ENCODE data around the gene SLIT3. TPM values are rescaled to one million over a fixed set of nuclear protein-coding genes. Genes with fewer than 3 reads are reported as not detected.
A peak's percentile ranks its signal among the peaks of the same experiment; 100 is the strongest.

Gene SLIT3
- total RNA-seq, 3 donors from 2014 or later (not counting 1 experiment from before 2014, with no cell fraction given) = 0.34 to 0.80 TPM; not detected in 1

- H3K9me3 Mint-ChIP-seq = no peaks in the 10 kb centered on the region
- WGBS (ENCODE audit: insufficient coverage) = 24% methylated on average over 11 of the region's 11 CpGs
- H3K4me1 Mint-ChIP-seq = peaks cover 5% of the 10 kb centered on the region in 2 donors
- ATAC-seq (peak in 1 of 3 donors; percentile 32), DNase-seq (no peak)
- H3K27ac Mint-ChIP-seq = no peak overlapping the region
- no peaks in the 10 kb centered on the region for H3K36me3 Mint-ChIP-seq
- H3K36me3 ChIP-seq (ENCODE audit: control insufficient read depth, insufficient read depth, low read length) = no peaks in the 10 kb centered on the region
- intact Hi-C loops (cut with micrococcal nuclease) = no loop called here
- no peaks in the 10 kb centered on the region for H3K27me3 ChIP-seq (ENCODE audit: control insufficient read depth, insufficient read depth, low read length)
- no peaks in the 10 kb centered on the region for H3K4me1 ChIP-seq (ENCODE audit: control insufficient read depth, insufficient read depth, low read length)
- H3K27me3 Mint-ChIP-seq (ENCODE audit: low read depth in 2 of 2) = peaks cover 18 to 20% of the 10 kb centered on the region in 2 donors
- H3K4me3 ChIP-seq (ENCODE audit: low read length) = no peak overlapping the region
- no peaks in the 10 kb centered on the region for H3K9me3 ChIP-seq (ENCODE audit: control insufficient read depth, insufficient read depth, low read length)
- H3K4me3 Mint-ChIP-seq = no peak overlapping the region
- no peak overlapping the region for H3K27ac ChIP-seq (ENCODE audit: low read length)
- no peak for TF ChIP-seq CTCF (IDR thresholded peaks at IDR 0.05)
These were observed 423.6 kb downstream of the SLIT3 start for GRCh38 chr5:168877132-168877892.

DNA sequence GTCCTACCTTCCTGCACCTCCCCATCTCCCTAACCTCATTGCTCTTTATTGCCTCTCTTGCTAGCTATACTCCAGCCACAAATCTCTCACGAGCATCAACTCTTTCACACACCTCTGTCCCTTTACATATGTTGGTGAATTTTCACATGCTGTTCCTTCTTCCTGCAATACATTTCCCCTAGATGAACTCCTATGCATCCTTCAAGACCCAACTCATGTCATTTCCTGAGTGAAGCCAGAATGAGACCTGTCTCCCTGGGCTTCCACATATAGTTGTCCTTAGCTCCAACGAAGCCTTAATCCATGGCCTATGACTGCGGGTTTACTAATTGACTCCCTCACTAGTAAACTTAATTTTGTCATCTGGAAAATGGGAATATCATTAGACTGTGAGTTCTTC, 424.5 kb downstream of the SLIT3 start:
- H3K9me3 Mint-ChIP-seq = no peaks in the 10 kb centered on the region
- Histone ChIP-seq H3K36me3 (ENCODE audit: control insufficient read depth, insufficient read depth, low read length) (no peaks in the 10 kb centered on the region), H3K27ac (ENCODE audit: low read length) (no peak overlapping the region), H3K27me3 (ENCODE audit: control insufficient read depth, insufficient read depth, low read length) (no peaks in the 10 kb centered on the region), H3K4me3 (ENCODE audit: low read length) (no peak overlapping the region), H3K9me3 (ENCODE audit: control insufficient read depth, insufficient read depth, low read length) (no peaks in the 10 kb centered on the region), H3K4me1 (ENCODE audit: control insufficient read depth, insufficient read depth, low read length) (no peaks in the 10 kb centered on the region)
- H3K4me3 Mint-ChIP-seq = no peak overlapping the region
- no peak overlapping the region for H3K27ac Mint-ChIP-seq
- no peak for TF ChIP-seq CTCF (IDR thresholded peaks at IDR 0.05)
- DNase-seq = no peak
- no peaks in the 10 kb centered on the region for H3K36me3 Mint-ChIP-seq
- no peak for ATAC-seq
- H3K4me1 Mint-ChIP-seq = peaks cover 10 to 12% of the 10 kb centered on the region in 2 donors
- intact Hi-C loops (cut with micrococcal nuclease) = no loop called here
- H3K27me3 Mint-ChIP-seq (ENCODE audit: low read depth in 2 of 2) = peaks cover 18 to 20% of the 10 kb centered on the region in 2 donors
- 96% methylated on average over 1 of the region's 3 CpGs for WGBS (ENCODE audit: insufficient coverage)

- H3K27ac ChIP-seq (ENCODE audit: low read length) = no peak overlapping the region
- H3K4me1 ChIP-seq (ENCODE audit: control insufficient read depth, insufficient read depth, low read length) = no peaks in the 10 kb centered on the region
- Mint-ChIP-seq H3K4me1 (peaks cover 10 to 12% of the 10 kb centered on the region in 2 donors), H3K9me3 (no peaks in the 10 kb centered on the region), H3K27me3 (ENCODE audit: low read depth in 2 of 2) (peaks cover 18 to 20% of the 10 kb centered on the region in 2 donors), H3K27ac (no peak overlapping the region), H3K4me3 (no peak overlapping the region), H3K36me3 (no peaks in the 10 kb centered on the region)
- intact Hi-C loops (cut with micrococcal nuclease) = no loop called here
- no peak for ATAC-seq
- no peak overlapping the region for H3K4me3 ChIP-seq (ENCODE audit: low read length)
- H3K9me3 ChIP-seq (ENCODE audit: control insufficient read depth, insufficient read depth, low read length) = no peaks in the 10 kb centered on the region
- no peak for DNase-seq
- H3K36me3 ChIP-seq (ENCODE audit: control insufficient read depth, insufficient read depth, low read length) = no peaks in the 10 kb centered on the region
- WGBS (ENCODE audit: insufficient coverage) = 34% methylated on average over 5 of the region's 5 CpGs
- no peak for TF ChIP-seq CTCF (IDR thresholded peaks at IDR 0.05)
- no peaks in the 10 kb centered on the region for H3K27me3 ChIP-seq (ENCODE audit: control insufficient read depth, insufficient read depth, low read length)
These were observed 425.1 kb downstream of the SLIT3 start for GRCh38 chr5:168875832-168876231.

All from natural killer cell (primary cell).